ENCODE data around the gene PCYOX1L. TPM values are rescaled to one million over a fixed set of nuclear protein-coding genes. Genes with fewer than 3 reads are reported as not detected.

Gene PCYOX1L
- total and polyA plus RNA-seq, 9 of the 15 experiments (the other 6 are each of a cell fraction or from before 2014, with no cell fraction given), result 2.3 to 17.9 (median 6.0) TPM

- no TSS peak for BruUV-seq (replicated peaks)
- 65% methylated on average over 3 of the region's 3 CpGs for WGBS (ENCODE audit: insufficient coverage, low coverage, missing lambda C conversion rate)
- in situ Hi-C loops (cut with MboI), result no loop called here
Observed at GRCh38 chr5:149319174-149319573, 38.7 kb upstream of the PCYOX1L start.

More at GRCh38 chr5:149319174-149319573, 38.7 kb upstream of the PCYOX1L start:
- Histone ChIP-seq H3K27ac (ENCODE audit: extremely low read depth, low read depth, low read length) (no peak overlapping the region), H3K27me3 (ENCODE audit: control insufficient read depth in 2 of 2, insufficient read depth in 2 of 2, low read length in 2 of 2) (no peaks in the 10 kb centered on the region; a peak in 2 of 5 replicates), H4K20me1 (replicated peaks; ENCODE audit: control insufficient read depth, insufficient read depth, low read length) (no peaks in the 10 kb centered on the region), H3K79me2 (ENCODE audit: control insufficient read depth, insufficient read depth, low read length) (no peaks in the 10 kb centered on the region), H3K4me1 (replicated peaks in 1 of 2; ENCODE audit: control insufficient read depth in 2 of 2, insufficient read depth in 2 of 2, low read length in 2 of 2) (peaks cover 29 to 30% of the 10 kb centered on the region in 2 experiments), H3K36me3 (ENCODE audit: control insufficient read depth, insufficient read depth, low read length) (no peaks in the 10 kb centered on the region), H3K9me3 (replicated peaks; ENCODE audit: control insufficient read depth, insufficient read depth, low read depth, low read length) (no peaks in the 10 kb centered on the region), H2AFZ (ENCODE audit: low read depth, low read length) (peak overlapping the region; percentile 91; the same call in 1 of the 2 replicates), H3K9me1 (ENCODE audit: control insufficient read depth, insufficient read depth, low read length) (no peaks in the 10 kb centered on the region), H3K4me3 (no peak overlapping the region), H3K4me2 (ENCODE audit: insufficient read depth, low read length) (no peak overlapping the region), H3K9ac (ENCODE audit: insufficient read depth in 1 of 2, low read depth in 2 of 2, low read length in 2 of 2) (no peak overlapping the region)
- ChIA-PET POLR2A (interaction anchor here (0.6 kb wide), 1 partner anchor 1382 kb away, joined by 4 read pairs; the partner anchor contains the start of gene RBM22), CTCF (ENCODE audit: low intra/inter-chr PET ratio) (interaction anchor here (2.0 to 3.3 kb wide), 2 partner anchors 48 to 52 kb away, joined by 5 to 36 read pairs; no protein-coding TSS in a partner anchor)
- DNase-seq (ENCODE audit: extremely low read depth in 1 of 4, low spot score in 3 of 4), result no peak
- no peak for FAIRE-seq
- TF ChIP-seq RBM25 (IDR thresholded peaks at IDR 0.05; ENCODE audit: low read depth, low read length, severe bottlenecking) (peak; percentile 63), KAT2B (IDR thresholded peaks at IDR 0.05; ENCODE audit: low read depth, low read length) (no peak), TBP (optimal IDR thresholded peaks at IDR 0.05; ENCODE audit: low read depth, low read length) (no peak), ARID3B (CRISPR knock-in tag; IDR thresholded peaks at IDR 0.05; ENCODE audit: borderline replicate concordance) (no peak), ZNF212 (CRISPR knock-in tag; IDR thresholded peaks at IDR 0.05) (no peak), ZNF589 (CRISPR knock-in tag; IDR thresholded peaks at IDR 0.05; ENCODE audit: low read depth) (no peak), KLF1 (tag; IDR thresholded peaks at IDR 0.05) (no peak), ZFP36 (IDR thresholded peaks at IDR 0.05; ENCODE audit: low read depth, low read length, partially characterized antibody) (peak; percentile 96)
- TF ChIP-seq, protein P1, sequence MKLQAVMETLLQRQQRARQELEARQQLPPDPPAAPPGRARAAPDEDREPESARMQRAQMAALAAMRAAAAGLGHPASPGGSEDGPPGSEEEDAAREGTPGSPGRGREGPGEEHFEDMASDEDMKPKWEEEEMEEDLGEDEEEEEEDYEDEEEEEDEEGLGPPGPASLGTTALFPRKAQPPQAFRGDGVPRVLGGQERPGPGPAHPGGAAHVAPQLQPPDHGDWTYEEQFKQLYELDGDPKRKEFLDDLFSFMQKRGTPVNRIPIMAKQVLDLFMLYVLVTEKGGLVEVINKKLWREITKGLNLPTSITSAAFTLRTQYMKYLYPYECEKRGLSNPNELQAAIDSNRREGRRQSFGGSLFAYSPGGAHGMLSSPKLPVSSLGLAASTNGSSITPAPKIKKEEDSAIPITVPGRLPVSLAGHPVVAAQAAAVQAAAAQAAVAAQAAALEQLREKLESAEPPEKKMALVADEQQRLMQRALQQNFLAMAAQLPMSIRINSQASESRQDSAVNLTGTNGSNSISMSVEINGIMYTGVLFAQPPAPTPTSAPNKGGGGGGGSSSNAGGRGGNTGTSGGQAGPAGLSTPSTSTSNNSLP (IDR thresholded peaks at IDR 0.05; ENCODE audit: borderline replicate concordance, low read depth, low read length), result no peak
- intact Hi-C loops (cut with micrococcal nuclease), result no loop called here
- no peak for ATAC-seq

All from K562 (cell line).